Endodermal cell (in vitro differentiated cells): ENCODE data around the gene CMIP. TPM values are rescaled to one million over a fixed set of nuclear protein-coding genes. Genes with fewer than 3 reads are reported as not detected.

Experiments
- DNase-seq: peaks from one replicate; pipeline ENCODE4 v3.0.0-alpha.2; 2017
- H3K27ac ChIP-seq: 2 replicates; pipeline ENCODE4 v1.5.1; 2013; ENCODE audit warnings: mild to moderate bottlenecking, low read depth, low read length, moderate library complexity
- H3K27me3 ChIP-seq: 2 replicates; pipeline ENCODE4 v1.6.1; 2013; ENCODE audit warnings: mild to moderate bottlenecking, low read length, moderate library complexity; ENCODE audit not compliant: insufficient read depth, control insufficient read depth, poor library complexity, severe bottlenecking
- H3K36me3 ChIP-seq: 2 replicates; pipeline ENCODE4 v1.7.0; 2013; ENCODE audit warnings: mild to moderate bottlenecking, low read length, moderate library complexity; ENCODE audit not compliant: control insufficient read depth, insufficient read depth
- H3K4me1 ChIP-seq: one replicate; pipeline ENCODE4 v1.7.0; 2013; ENCODE audit warnings: low read length; ENCODE audit not compliant: control insufficient read depth, insufficient read depth
- H3K4me3 ChIP-seq: 2 replicates; pipeline ENCODE4 v1.5.1; 2013; ENCODE audit warnings: mild to moderate bottlenecking, low read length, moderate library complexity
- H3K9ac ChIP-seq: 2 replicates; pipeline ENCODE4 v1.6.1; 2013; ENCODE audit warnings: mild to moderate bottlenecking, low read length, moderate library complexity; ENCODE audit not compliant: poor library complexity, severe bottlenecking; ENCODE audit errors: extremely low read depth
- H3K9me3 ChIP-seq: 2 replicates; pipeline ENCODE4 v1.6.1; 2013; ENCODE audit warnings: mild to moderate bottlenecking, low read length, moderate library complexity; ENCODE audit not compliant: control insufficient read depth
- H3K27ac Mint-ChIP-seq: 2 replicates; pipeline ENCODE4 v1.8.0; 2020; ENCODE audit warnings: mixed read lengths
- H3K27me3 Mint-ChIP-seq: 2 replicates; pipeline ENCODE4 v1.8.0; 2021; ENCODE audit warnings: mild to moderate bottlenecking, mixed read lengths; ENCODE audit not compliant: insufficient read depth
- H3K36me3 Mint-ChIP-seq: 2 replicates; pipeline ENCODE4 v1.8.0; 2020; ENCODE audit warnings: low read depth, mixed read lengths
- H3K4me1 Mint-ChIP-seq: 2 replicates; pipeline ENCODE4 v1.8.0; 2020; ENCODE audit warnings: mixed read lengths
- H3K4me3 Mint-ChIP-seq: 2 replicates; pipeline ENCODE4 v1.8.0; 2020; ENCODE audit warnings: mild to moderate bottlenecking, moderate library complexity, mixed read lengths
- H3K9me3 Mint-ChIP-seq: 2 replicates; pipeline ENCODE4 v1.8.0; 2020; ENCODE audit warnings: mild to moderate bottlenecking, mixed read lengths
- CTCF ChIP-seq: fragments of 200-600 bp; sonication (generic); conservative IDR thresholded peaks from 2 replicates; pipeline ENCODE4 v1.5.0; 2021; ENCODE audit warnings: antibody characterized with exemption, mild to moderate bottlenecking
- WGBS, 2 experiments: methylation state at CpG; one replicate each; pipeline versions ENCODE4 v1.1.5 to v1.1.7; 2013; ENCODE audit warnings: missing lambda C conversion rate in 2 of 2, mixed read lengths in 1 of 2; ENCODE audit not compliant: insufficient coverage in 1 of 2, insufficient read length in 1 of 2; 5-methylcytosine and 5-hydroxymethylcytosine counted together
- total RNA-seq, 2 donors: library from RNA; stranded (reverse); fragmentation: NEBNext Ultra II Directional in 1 of 2; extraction: Animal tissue kit (Norgen Biotek cat#: 25700) in 1 of 2; gene quantifications; 2 replicates in 1 of 2; 3 replicates in 1 of 2; pipeline ENCODE4 v1.2.1, GENCODE V29; 2021

Gene CMIP
- total RNA-seq, 2 donors from 2014 or later, result 64.0 to 64.7 TPM

DNA sequence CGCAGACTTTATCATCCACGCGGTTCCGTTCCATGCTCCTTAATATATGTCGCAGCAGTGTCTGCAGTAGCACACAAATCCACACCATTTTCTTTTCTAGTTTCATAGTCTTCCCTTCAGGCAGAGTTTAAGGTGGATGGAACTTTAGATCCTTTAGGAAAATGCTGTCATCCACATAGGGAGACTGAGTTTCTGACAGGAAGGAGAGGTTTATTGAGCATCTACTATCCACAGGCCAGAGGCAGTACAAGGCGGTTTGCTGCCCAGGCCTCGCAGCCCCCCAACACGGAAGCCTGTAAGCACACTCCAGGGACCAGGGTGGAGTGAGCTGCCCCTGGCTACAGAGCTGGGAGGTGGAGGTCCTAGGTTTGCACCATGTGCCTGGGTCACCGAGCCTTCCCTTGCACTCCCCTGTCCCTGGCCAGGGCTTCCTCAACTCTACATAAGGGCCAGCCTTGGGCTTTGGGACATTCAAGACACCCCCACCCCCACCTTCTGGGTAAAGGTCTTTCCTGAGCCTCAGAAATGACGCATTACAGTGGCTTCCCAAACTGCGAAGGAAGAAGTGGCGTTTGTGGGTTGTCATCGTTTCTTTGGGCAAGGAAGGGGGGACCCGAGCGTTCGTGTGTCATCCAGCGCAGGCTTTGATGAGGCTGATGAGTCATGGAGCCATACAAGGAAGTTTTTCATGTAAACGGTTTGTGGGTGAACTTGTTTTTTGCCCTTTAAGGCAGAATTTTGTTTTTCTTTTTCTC lies 188.0 kb downstream of the CMIP start:
- Mint-ChIP-seq H3K27ac (peak overlapping the region; percentile 36), H3K4me1 (peaks cover 45% of the 10 kb centered on the region), H3K4me3 (no peak overlapping the region), H3K27me3 (no peaks in the 10 kb centered on the region), H3K36me3 (no peaks in the 10 kb centered on the region), H3K9me3 (no peaks in the 10 kb centered on the region)
- no peaks in the 10 kb centered on the region for H3K27me3 ChIP-seq
- no peak for DNase-seq
- no peaks in the 10 kb centered on the region for H3K9me3 ChIP-seq
- no peak overlapping the region for H3K9ac ChIP-seq
- no peak overlapping the region for H3K4me3 ChIP-seq
- no peak overlapping the region for H3K27ac ChIP-seq
- TF ChIP-seq CTCF, result no peak
- no peaks in the 10 kb centered on the region for H3K36me3 ChIP-seq
- WGBS, 2 experiments, result 90 to 94% methylated on average over 13 to 18 of the region's 18 CpGs
- H3K4me1 ChIP-seq, result peaks cover 31% of the 10 kb centered on the region

GRCh38 chr16:81633147-81633619 lies 188.6 kb downstream of the CMIP start:
- H3K4me3 Mint-ChIP-seq, result peak overlapping the region; percentile 31
- peak; percentile 77 for TF ChIP-seq CTCF
- no peaks in the 10 kb centered on the region for H3K36me3 Mint-ChIP-seq
- H3K27me3 ChIP-seq, result no peaks in the 10 kb centered on the region
- peaks cover 49% of the 10 kb centered on the region for H3K4me1 Mint-ChIP-seq
- no peaks in the 10 kb centered on the region for H3K27me3 Mint-ChIP-seq
- H3K27ac Mint-ChIP-seq, result peak overlapping the region; percentile 76
- WGBS, 2 experiments, result 59 to 62% methylated on average over 8 to 11 of the region's 11 CpGs
- no peaks in the 10 kb centered on the region for H3K9me3 ChIP-seq
- H3K9ac ChIP-seq, result no peak overlapping the region
- no peak overlapping the region for H3K27ac ChIP-seq
- DNase-seq, result peak; percentile 84
- H3K4me3 ChIP-seq, result no peak overlapping the region
- H3K36me3 ChIP-seq, result no peaks in the 10 kb centered on the region
- peaks cover 31% of the 10 kb centered on the region for H3K4me1 ChIP-seq
- H3K9me3 Mint-ChIP-seq, result no peaks in the 10 kb centered on the region

- no peak overlapping the region for H3K9ac ChIP-seq
- H3K4me1 ChIP-seq, result peaks cover 31% of the 10 kb centered on the region
- 83 to 85% methylated on average over 8 of the region's 8 CpGs for WGBS, 2 experiments
- Mint-ChIP-seq H3K36me3 (no peaks in the 10 kb centered on the region), H3K4me3 (peak overlapping the region; percentile 31), H3K4me1 (peaks cover 55% of the 10 kb centered on the region), H3K27me3 (no peaks in the 10 kb centered on the region), H3K9me3 (no peaks in the 10 kb centered on the region), H3K27ac (peak overlapping the region; percentile 66)
- DNase-seq, result no peak
- H3K27me3 ChIP-seq, result no peaks in the 10 kb centered on the region
- no peaks in the 10 kb centered on the region for H3K36me3 ChIP-seq
- no peak for TF ChIP-seq CTCF
- H3K27ac ChIP-seq, result no peak overlapping the region
- H3K9me3 ChIP-seq, result no peaks in the 10 kb centered on the region
- no peak overlapping the region for H3K4me3 ChIP-seq
These were observed 189.2 kb downstream of the CMIP start for GRCh38 chr16:81633680-81634379.
